SH-SY5Y (cell line): ENCODE measurements around the gene RPGRIP1.

ENCODE experiments used
- GATA2 ChIP-seq: IDR thresholded peaks from 2 replicates; pipeline ENCODE4 v1.6.1; 2011; ENCODE audit warnings: mild to moderate bottlenecking, low read depth, low read length
- GATA3 ChIP-seq: IDR thresholded peaks from 2 replicates; pipeline ENCODE4 v1.6.1; 2011; ENCODE audit warnings: low read depth, mild to moderate bottlenecking, low read length, moderate library complexity

DNA sequence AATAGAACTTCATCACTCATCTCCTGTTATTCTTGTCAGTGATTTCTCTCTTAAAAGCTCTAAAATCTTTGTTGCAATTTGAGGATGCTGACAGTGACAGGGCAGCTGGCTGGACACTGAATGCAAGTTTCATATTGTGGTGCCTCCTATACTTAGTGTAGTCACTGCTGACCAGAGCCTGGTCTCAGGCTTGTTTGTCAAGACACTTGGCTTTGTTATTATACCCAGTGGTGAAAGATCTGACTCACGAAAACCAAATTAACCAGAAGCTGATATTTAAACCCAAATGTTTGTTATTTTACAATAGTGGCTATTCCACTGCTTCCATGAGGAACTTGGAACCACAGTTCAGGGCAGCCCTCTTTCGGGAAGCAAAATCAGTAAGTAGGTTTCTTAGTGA, 42.8 kb downstream of the RPGRIP1 start:
- TF ChIP-seq GATA2 = no peak
- TF ChIP-seq GATA3 = no peak
